ENCODE measurements around the gene MYCL. TPM values are rescaled to one million over a fixed set of nuclear protein-coding genes. Genes with fewer than 3 reads are reported as not detected.

Gene MYCL
- total and polyA plus RNA-seq, 2 of the 8 experiments (the other 6 are each of a cell fraction or from before 2014, with no cell fraction given): 20.3 to 28.8 TPM

DNA sequence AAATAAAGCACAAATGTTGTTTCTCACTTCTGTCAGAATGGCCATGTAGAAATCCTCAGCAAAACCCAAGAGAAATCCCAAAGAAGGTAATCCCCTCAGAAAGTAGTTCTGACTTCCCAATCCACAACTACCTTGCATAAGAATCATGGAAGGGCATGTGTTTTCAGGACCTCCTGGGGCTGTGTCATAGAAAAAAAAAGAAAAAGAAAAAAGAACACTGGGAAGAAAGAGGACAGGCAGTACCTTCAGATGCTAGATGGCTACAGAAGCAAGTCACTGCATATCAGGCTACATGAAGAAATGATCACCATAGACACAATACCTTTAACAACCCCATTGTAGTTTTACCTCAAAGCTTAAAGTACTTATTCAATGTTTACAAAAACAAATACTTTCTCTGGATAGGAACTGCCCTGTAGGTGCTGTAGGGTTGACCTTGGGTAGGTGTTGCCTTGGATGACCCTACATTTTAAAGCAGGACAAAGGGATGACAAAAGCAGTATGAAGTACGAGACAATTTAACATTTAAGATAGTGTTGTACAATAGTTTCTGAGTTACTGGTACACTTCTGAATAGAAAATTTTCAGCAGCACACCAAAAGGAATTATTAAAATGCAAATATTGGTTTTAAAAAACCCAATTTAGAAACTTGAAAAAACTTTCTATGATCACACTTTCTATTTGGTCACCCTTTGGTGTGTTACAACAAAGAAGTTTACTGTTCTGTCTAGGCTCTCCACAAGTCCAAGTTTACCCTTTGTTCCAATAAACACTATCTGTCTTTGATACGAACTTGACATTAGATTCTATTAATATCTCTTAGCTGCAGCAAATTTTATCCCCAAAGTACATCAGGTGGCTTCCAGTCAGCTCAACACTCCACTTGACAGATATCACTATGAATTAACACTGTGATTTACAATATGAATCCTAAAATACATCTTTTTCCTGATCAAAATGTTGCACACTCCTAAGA lies 23.4 kb downstream of the MYCL start:
- TF ChIP-seq SIN3A (conservative IDR thresholded peaks at IDR 0.05 in 1 of 2, IDR thresholded peaks at IDR 0.05 in 1 of 2; ENCODE audit: low read depth in 1 of 2, low read length in 2 of 2): 0 out of 4 replicates have a peak, but pooled peaks of 1 of the 2 experiments have one; percentile 31
- TF ChIP-seq RFX5 (IDR thresholded peaks at IDR 0.05; ENCODE audit: borderline replicate concordance, low read depth, low read length): no peak
- no peak overlapping the region for H2BK12ac ChIP-seq (ENCODE audit: low read depth, low read length)
- no peak overlapping the region for H3K27ac ChIP-seq (ENCODE audit: low read depth, low read length)
- H3K9me3 ChIP-seq (ENCODE audit: insufficient read depth in 2 of 2, low read depth in 1 of 2, low read length in 1 of 2): no peaks in the 10 kb centered on the region
- no peak overlapping the region for H2BK15ac ChIP-seq (ENCODE audit: low read length)
- peaks cover 3% of the 10 kb centered on the region for H3K79me1 ChIP-seq (ENCODE audit: low read depth, low read length)
- H4K8ac ChIP-seq (ENCODE audit: extremely low read depth, insufficient read depth, low read length): no peak overlapping the region
- H2AK5ac ChIP-seq (ENCODE audit: low read depth, low read length): no peak overlapping the region
- H3K56ac ChIP-seq (replicated peaks; ENCODE audit: insufficient read length, low read depth, low read length): no peak overlapping the region
- peaks cover 11 to 14% of the 10 kb centered on the region in 2 experiments for H4K20me1 ChIP-seq (replicated peaks in 1 of 2; ENCODE audit: control insufficient read depth in 1 of 2, insufficient read depth in 2 of 2, low read length in 2 of 2)
- POLR2A ChIA-PET (ENCODE audit: partially characterized antibody): interaction anchor here (0.5 to 1.5 kb wide), 4 partner anchors 15 to 63 kb away, joined by 3 to 10 read pairs (median 6); partner anchors contain the start of gene MYCL
- WGBS, 2 experiments (ENCODE audit: extremely low coverage in 1 of 2, insufficient coverage in 1 of 2, insufficient read length in 1 of 2, insufficient replicate concordance in 2 of 2, low coverage in 1 of 2, low lambda C conversion rate in 2 of 2, missing lambda C conversion rate in 1 of 2): 91% methylated on average over 2 of the region's 2 CpGs; no CpG with 5 or more reads in 1 of the 2 experiments
- H3K14ac ChIP-seq (ENCODE audit: insufficient read length): no peak overlapping the region
- no peak overlapping the region for H3K4ac ChIP-seq (replicated peaks; ENCODE audit: insufficient read length, low read depth, low read length)
- DNase-seq (ENCODE audit: low read depth in 1 of 2, low spot score in 2 of 2): no peak
- H2BK5ac ChIP-seq (ENCODE audit: low read depth, low read length): no peak overlapping the region
- FAIRE-seq: no peak
- H2AFZ ChIP-seq (ENCODE audit: low read length): no peak overlapping the region
- no peak overlapping the region for H4K5ac ChIP-seq (ENCODE audit: insufficient read length, low read depth, low read length)
- H3K18ac ChIP-seq (ENCODE audit: extremely low read depth, low read length): no peak overlapping the region; the same call in 1 of the 2 replicates
- peaks cover 4 to 6% (median 6%) of the 10 kb centered on the region in 4 experiments; a peak in 5 of 8 replicates for H3K36me3 ChIP-seq (ENCODE audit: control insufficient read depth in 2 of 4, insufficient read depth in 4 of 4, low read length in 3 of 4)
- peaks cover 1 to 6% (median 4%) of the 10 kb centered on the region in 4 experiments; a peak in 4 of 7 replicates for H3K4me1 ChIP-seq (replicated peaks in 1 of 4; ENCODE audit: control insufficient read depth in 3 of 4, insufficient read depth in 4 of 4, low read length in 3 of 4)
- H3K4me2 ChIP-seq (ENCODE audit: insufficient read depth in 1 of 2, low read depth in 2 of 2, low read length in 2 of 2): peak overlapping the region; percentile 18 to 40; a peak in 2 of 4 replicates
- peaks cover 24 to 90% of the 10 kb centered on the region in 2 experiments for H3K79me2 ChIP-seq (ENCODE audit: control insufficient read depth in 1 of 2, insufficient read depth in 2 of 2, low read length in 2 of 2)
- H3K27me3 ChIP-seq (replicated peaks in 1 of 4; ENCODE audit: control insufficient read depth in 3 of 4, extremely low read depth in 1 of 4, insufficient read depth in 3 of 4, low read length in 3 of 4): no peaks in the 10 kb centered on the region
- H3K23ac ChIP-seq (ENCODE audit: insufficient read length): no peak overlapping the region
- CTCF ChIA-PET (ENCODE audit: partially characterized antibody): interaction anchor here (0.7 to 2.9 kb wide), 6 partner anchors 14 to 39 kb away, joined by 3 to 9 read pairs (median 4); no protein-coding TSS in a partner anchor
- H4K91ac ChIP-seq (replicated peaks; ENCODE audit: insufficient read length, low read length): no peak overlapping the region
- H3K9ac ChIP-seq (replicated peaks in 1 of 4; ENCODE audit: extremely low read depth in 1 of 4, low read depth in 3 of 4, low read length in 3 of 4): no peak overlapping the region
- no peak overlapping the region for H2BK20ac ChIP-seq (ENCODE audit: low read length)
- H3K23me2 ChIP-seq (ENCODE audit: low read depth, low read length): peaks cover 5% of the 10 kb centered on the region; the same call in 1 of the 2 replicates
- H2BK120ac ChIP-seq (replicated peaks; ENCODE audit: low read depth, low read length): no peak overlapping the region
- peak overlapping the region in 1 of 4 experiments; percentile 2; a peak in 1 of 8 replicates for H3K4me3 ChIP-seq (ENCODE audit: extremely low read depth in 1 of 4, insufficient read depth in 2 of 4, low read depth in 3 of 4, low read length in 4 of 4)

All from H1 (cell line).